DND-41 (cell line): ENCODE data around the gene CCDC91.

Experiments
- ATAC-seq: fragments of 200-7000 bp; cut with Tn5 transposase; 3 replicates; pipeline ENCODE4 v1.9.1; 2021; ENCODE audit warnings: low read depth; ENCODE audit not compliant: insufficient read depth
- DNase-seq: peaks from one replicate; pipeline ENCODE4 v3.0.0-alpha.2; 2020
- H2AFZ ChIP-seq: 2 replicates; pipeline ENCODE4 v1.6.0; 2012; ENCODE audit warnings: low read depth, low read length
- H3K27ac ChIP-seq: 2 replicates; pipeline ENCODE4 v1.5.1; 2012; ENCODE audit warnings: low read length, inconsistent platforms
- H3K27me3 ChIP-seq: fragments of 200-600 bp; sonication (generic); 2 replicates; pipeline ENCODE4 v1.6.0; 2012; ENCODE audit warnings: low read length, mild to moderate bottlenecking, inconsistent platforms; ENCODE audit not compliant: insufficient read depth, poor library complexity
- H3K36me3 ChIP-seq: 2 replicates; pipeline ENCODE4 v1.5.1; 2012; ENCODE audit warnings: low read length, inconsistent platforms; ENCODE audit not compliant: insufficient read depth
- H3K4me1 ChIP-seq: 2 replicates; pipeline ENCODE4 v1.5.1; 2012; ENCODE audit warnings: mild to moderate bottlenecking, low read length; ENCODE audit not compliant: insufficient read depth
- H3K4me2 ChIP-seq: 2 replicates; pipeline ENCODE4 v1.6.0; 2012; ENCODE audit warnings: mild to moderate bottlenecking, moderate library complexity, low read length, inconsistent platforms; ENCODE audit not compliant: insufficient read depth
- H3K4me3 ChIP-seq, 2 experiments: fragments of 200-600 bp in 1 of 2; shearing (Covaris generic) in 1 of 2; 2 replicates each; pipeline ENCODE4 v1.5.1; 2012 to 2016; ENCODE audit warnings: inconsistent platforms in 2 of 2, low read length in 2 of 2, mild to moderate bottlenecking in 2 of 2, low read depth in 1 of 2, moderate library complexity in 1 of 2
- H3K79me2 ChIP-seq: 2 replicates; pipeline ENCODE4 v1.6.0; 2012; ENCODE audit warnings: low read length, inconsistent platforms; ENCODE audit not compliant: insufficient read depth
- H3K9ac ChIP-seq: 2 replicates; pipeline ENCODE4 v1.6.0; 2012; ENCODE audit warnings: low read depth, mild to moderate bottlenecking, inconsistent platforms, low read length, moderate library complexity
- H3K9me3 ChIP-seq: 2 replicates; pipeline ENCODE4 v1.5.1; 2012; ENCODE audit warnings: low read length, moderate library complexity, mild to moderate bottlenecking, inconsistent platforms; ENCODE audit not compliant: insufficient read depth, severe bottlenecking
- H4K20me1 ChIP-seq: 2 replicates; pipeline ENCODE4 v1.6.0; 2012; ENCODE audit warnings: low read length; ENCODE audit not compliant: insufficient read depth
- EZH2 ChIP-seq: IDR thresholded peaks from 3 replicates; pipeline ENCODE4 v1.6.1; 2012; ENCODE audit warnings: borderline replicate concordance, low read depth, mild to moderate bottlenecking, moderate library complexity, low read length, inconsistent platforms; ENCODE audit not compliant: severe bottlenecking
- TF ChIP-seq, protein P1 (sequence below): IDR thresholded peaks from 2 replicates; pipeline ENCODE4 v1.5.1; 2012; ENCODE audit warnings: borderline replicate concordance, low read length, moderate library complexity, mild to moderate bottlenecking; ENCODE audit not compliant: poor library complexity, severe bottlenecking; ENCODE audit errors: extremely low read depth

Gene CCDC91

DNA sequence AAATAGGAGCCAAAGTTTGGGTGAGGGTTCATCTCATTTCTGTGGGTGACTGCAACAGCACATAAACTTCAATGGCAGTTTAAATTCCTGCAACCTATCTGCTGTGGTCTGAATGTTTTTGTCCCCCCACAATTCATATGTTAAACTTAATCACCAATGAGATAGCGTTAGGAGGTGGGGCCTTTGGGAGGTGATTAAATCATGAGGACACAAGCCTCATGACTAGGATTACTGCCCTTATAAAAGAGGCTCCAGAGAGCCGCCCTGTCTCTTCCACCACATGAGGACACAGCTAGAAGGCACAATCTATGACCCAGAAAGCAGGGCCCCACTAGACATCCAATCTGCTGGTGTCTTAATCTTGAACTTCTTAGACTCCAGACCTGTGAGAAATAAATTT lies 3.8 kb upstream of the CCDC91 start:
- no peak overlapping the region for H3K27ac ChIP-seq
- no peak for DNase-seq
- no peak overlapping the region for H3K4me2 ChIP-seq
- H4K20me1 ChIP-seq: no peaks in the 10 kb centered on the region
- H3K4me3 ChIP-seq: no peak overlapping the region
- peaks cover 28% of the 10 kb centered on the region for H3K4me1 ChIP-seq
- no peak overlapping the region for H3K9ac ChIP-seq
- no peak overlapping the region for H2AFZ ChIP-seq
- H3K79me2 ChIP-seq: peaks cover 23% of the 10 kb centered on the region
- TF ChIP-seq EZH2: no peak
- TF ChIP-seq, protein P1, sequence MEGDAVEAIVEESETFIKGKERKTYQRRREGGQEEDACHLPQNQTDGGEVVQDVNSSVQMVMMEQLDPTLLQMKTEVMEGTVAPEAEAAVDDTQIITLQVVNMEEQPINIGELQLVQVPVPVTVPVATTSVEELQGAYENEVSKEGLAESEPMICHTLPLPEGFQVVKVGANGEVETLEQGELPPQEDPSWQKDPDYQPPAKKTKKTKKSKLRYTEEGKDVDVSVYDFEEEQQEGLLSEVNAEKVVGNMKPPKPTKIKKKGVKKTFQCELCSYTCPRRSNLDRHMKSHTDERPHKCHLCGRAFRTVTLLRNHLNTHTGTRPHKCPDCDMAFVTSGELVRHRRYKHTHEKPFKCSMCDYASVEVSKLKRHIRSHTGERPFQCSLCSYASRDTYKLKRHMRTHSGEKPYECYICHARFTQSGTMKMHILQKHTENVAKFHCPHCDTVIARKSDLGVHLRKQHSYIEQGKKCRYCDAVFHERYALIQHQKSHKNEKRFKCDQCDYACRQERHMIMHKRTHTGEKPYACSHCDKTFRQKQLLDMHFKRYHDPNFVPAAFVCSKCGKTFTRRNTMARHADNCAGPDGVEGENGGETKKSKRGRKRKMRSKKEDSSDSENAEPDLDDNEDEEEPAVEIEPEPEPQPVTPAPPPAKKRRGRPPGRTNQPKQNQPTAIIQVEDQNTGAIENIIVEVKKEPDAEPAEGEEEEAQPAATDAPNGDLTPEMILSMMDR: no peak
- H3K36me3 ChIP-seq: no peaks in the 10 kb centered on the region
- no peak for ATAC-seq
- H3K27me3 ChIP-seq: no peaks in the 10 kb centered on the region
- no peaks in the 10 kb centered on the region for H3K9me3 ChIP-seq

DNA sequence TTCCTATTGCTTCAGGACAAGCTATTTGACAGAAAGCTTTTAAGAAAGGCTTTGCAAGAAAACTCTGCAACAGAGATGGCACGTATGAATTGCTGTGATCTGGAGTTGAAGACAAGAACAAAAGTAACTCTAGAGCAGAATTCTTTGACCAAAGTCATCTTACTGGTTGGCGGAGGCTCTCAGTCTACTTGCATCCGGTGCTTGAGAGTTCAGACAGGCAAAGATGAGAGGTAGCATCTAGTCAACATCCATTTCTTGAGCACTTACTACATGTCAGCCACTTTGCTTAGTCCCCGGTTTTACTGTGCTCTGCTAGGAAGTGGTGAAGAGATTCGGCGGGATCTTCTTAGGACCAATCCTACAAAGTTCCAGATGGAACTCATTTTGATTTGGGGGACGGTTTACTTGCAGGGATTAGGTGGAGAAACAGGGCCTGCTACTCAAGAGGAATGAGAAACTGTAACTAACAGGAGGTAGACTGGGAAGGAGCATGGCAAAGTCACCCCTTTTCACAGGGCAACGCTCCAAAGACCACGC lies 404 bp upstream of the CCDC91 start:
- Histone ChIP-seq H3K9me3 (no peaks in the 10 kb centered on the region), H4K20me1 (no peaks in the 10 kb centered on the region), H3K27ac (peak overlapping the region; percentile 80), H2AFZ (peak overlapping the region; percentile 87), H3K4me3 (peak overlapping the region; percentile 43 to 70), H3K79me2 (peaks cover 55% of the 10 kb centered on the region), H3K36me3 (no peaks in the 10 kb centered on the region), H3K27me3 (no peaks in the 10 kb centered on the region), H3K9ac (peak overlapping the region; percentile 72), H3K4me1 (peaks cover 36% of the 10 kb centered on the region), H3K4me2 (peak overlapping the region; percentile 82)
- ATAC-seq (no peak), DNase-seq (no peak)
- no peak for TF ChIP-seq EZH2
- TF ChIP-seq, protein P1: no peak

DNA sequence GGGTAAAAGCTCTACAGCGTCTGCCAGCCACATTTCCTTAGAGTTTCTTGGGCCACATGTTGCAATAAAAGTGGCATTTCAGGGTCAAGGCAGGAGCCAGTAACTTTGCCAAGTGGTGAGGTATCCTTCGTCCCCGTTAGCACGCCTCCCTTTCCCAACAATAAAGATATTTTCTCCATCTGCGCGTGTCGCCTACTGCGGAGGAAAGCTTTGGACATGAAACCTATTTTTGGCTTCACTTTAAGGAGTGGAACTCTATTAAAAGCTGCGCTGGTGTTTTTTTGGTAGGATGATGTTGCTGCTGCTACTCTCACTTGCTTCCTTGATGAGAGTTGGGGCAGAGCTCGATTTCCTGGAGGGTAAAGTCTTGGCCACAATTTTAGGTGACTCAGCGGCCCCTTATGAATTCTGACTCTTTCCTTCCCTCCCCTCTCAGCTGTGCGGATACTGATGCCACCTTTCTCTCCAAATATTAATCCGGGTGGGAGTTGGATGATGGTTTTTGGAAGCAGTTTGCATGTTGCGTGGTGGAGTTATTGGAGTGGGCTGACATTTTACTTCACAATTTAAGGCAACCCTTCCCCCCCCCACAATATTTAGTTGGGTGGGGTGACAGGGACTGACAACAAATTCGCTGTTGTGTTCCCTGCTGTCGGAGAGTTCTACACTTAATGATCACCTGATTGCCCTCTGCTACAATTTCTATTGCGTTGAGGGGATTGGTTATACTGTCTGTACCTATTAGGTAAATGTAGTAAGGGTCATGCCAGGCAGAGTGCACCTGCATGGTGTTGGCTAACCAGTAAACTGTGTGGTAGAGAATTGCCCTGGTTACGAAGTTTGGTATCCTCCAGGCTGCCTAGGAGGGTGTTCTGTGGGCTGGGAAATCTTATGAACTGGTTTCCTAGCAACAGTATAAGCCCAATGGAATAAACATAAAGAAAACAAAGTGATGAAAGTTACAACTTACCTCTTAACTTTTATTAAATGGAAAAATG lies 1.1 kb downstream of the CCDC91 start:
- H4K20me1 ChIP-seq: peaks cover 2% of the 10 kb centered on the region; the same call in 1 of the 2 replicates
- H3K4me1 ChIP-seq: peaks cover 36% of the 10 kb centered on the region
- peaks cover 64% of the 10 kb centered on the region for H3K79me2 ChIP-seq
- H3K9ac ChIP-seq: peak overlapping the region; percentile 72
- no peaks in the 10 kb centered on the region for H3K36me3 ChIP-seq
- TF ChIP-seq, protein P1: no peak
- no peak for TF ChIP-seq EZH2
- H3K27me3 ChIP-seq: no peaks in the 10 kb centered on the region
- H3K4me3 ChIP-seq: peak overlapping the region; percentile 43 to 70; a peak in 3 of 4 replicates
- peak overlapping the region; percentile 82 for H3K4me2 ChIP-seq
- H2AFZ ChIP-seq: peak overlapping the region; percentile 87
- ATAC-seq (peak; percentile 19), DNase-seq (peak; percentile 41)
- no peaks in the 10 kb centered on the region for H3K9me3 ChIP-seq
- H3K27ac ChIP-seq: peak overlapping the region; percentile 80
